Lower lobe of right lung (tissue), 2 donors: ENCODE data around the gene MACROD2. TPM values are rescaled to one million over a fixed set of nuclear protein-coding genes. Genes with fewer than 3 reads are reported as not detected.

Experiments
- ATAC-seq, 2 donors: fragments of 200-7000 bp; cut with Tn5 transposase; one replicate each; pipeline ENCODE4 v1.9.1; 2020 to 2022; ENCODE audit warnings: mild to moderate bottlenecking in 2 of 2, moderate library complexity in 2 of 2
- DNase-seq: peaks from one replicate; pipeline ENCODE4 v3.0.0-alpha.2; 2020
- H3K27ac ChIP-seq: fragments of 200-600 bp; one replicate; pipeline ENCODE4 v1.8.0; 2022
- H3K27me3 ChIP-seq: fragments of 200-600 bp; one replicate; pipeline ENCODE4 v1.8.0; 2022; ENCODE audit warnings: low read depth
- H3K36me3 ChIP-seq: fragments of 200-600 bp; one replicate; pipeline ENCODE4 v1.8.0; 2022; ENCODE audit warnings: mild to moderate bottlenecking
- H3K4me1 ChIP-seq: fragments of 200-600 bp; one replicate; pipeline ENCODE4 v1.8.0; 2022
- H3K4me3 ChIP-seq: fragments of 200-600 bp; one replicate; pipeline ENCODE4 v1.8.0; 2022; ENCODE audit warnings: mild to moderate bottlenecking
- H3K9me3 ChIP-seq: fragments of 200-600 bp; one replicate; pipeline ENCODE4 v1.8.0; 2022
- CTCF ChIP-seq: fragments of 200-600 bp; IDR thresholded peaks from one replicate; pipeline ENCODE4 v1.8.0; 2022; ENCODE audit warnings: antibody characterized with exemption, mild to moderate bottlenecking
- intact Hi-C: fragments of 100-400 bp; cut with DNase I; formaldehyde crosslinking; loops from one replicate; pipeline ENCODE4 v1.11.0; 2022
- total RNA-seq: library from RNA; stranded (reverse); fragmentation: NEBNext Ultra II Directional; extraction: Animal tissue kit (Norgen Biotek cat#: 25700); gene quantifications from one replicate; pipeline ENCODE4 v1.2.1, GENCODE V29; 2021
- donor health status: DM: no; HTN: yes; CAD: no; lungs with severe emphysema.

The MACROD2 gene
- total RNA-seq, 1 donor from 2014 or later = 73.0 TPM

- intact Hi-C loops = no loop called here
- no peak for TF ChIP-seq CTCF
- DNase-seq (no peak), ATAC-seq (no peak)
- H3K4me1 ChIP-seq = no peaks in the 10 kb centered on the region
- H3K36me3 ChIP-seq = no peaks in the 10 kb centered on the region
- no peaks in the 10 kb centered on the region for H3K27me3 ChIP-seq
- H3K4me3 ChIP-seq = no peak overlapping the region
- no peaks in the 10 kb centered on the region for H3K9me3 ChIP-seq
- H3K27ac ChIP-seq = no peak overlapping the region
Observed at GRCh38 chr20:15857173-15857784, 1862.0 kb downstream of the MACROD2 start.

GRCh38 chr20:15859061-15859460 is 1863.7 kb downstream of the MACROD2 start:
- no peak for DNase-seq
- H3K27ac ChIP-seq = no peak overlapping the region
- no peaks in the 10 kb centered on the region for H3K4me1 ChIP-seq
- H3K36me3 ChIP-seq = no peaks in the 10 kb centered on the region
- no peak overlapping the region for H3K4me3 ChIP-seq
- intact Hi-C loops = no loop called here
- no peak for ATAC-seq
- H3K27me3 ChIP-seq = no peaks in the 10 kb centered on the region
- no peak for TF ChIP-seq CTCF
- no peaks in the 10 kb centered on the region for H3K9me3 ChIP-seq

- intact Hi-C loops = no loop called here
- no peaks in the 10 kb centered on the region for H3K9me3 ChIP-seq
- no peaks in the 10 kb centered on the region for H3K4me1 ChIP-seq
- no peak overlapping the region for H3K27ac ChIP-seq
- H3K4me3 ChIP-seq = no peak overlapping the region
- DNase-seq (no peak), ATAC-seq (peak in 1 of 2 donors; percentile 59)
- no peaks in the 10 kb centered on the region for H3K36me3 ChIP-seq
- H3K27me3 ChIP-seq = no peaks in the 10 kb centered on the region
- no peak for TF ChIP-seq CTCF
Observed at GRCh38 chr20:15860850-15861249, 1865.5 kb downstream of the MACROD2 start.

- no peaks in the 10 kb centered on the region for H3K36me3 ChIP-seq
- H3K9me3 ChIP-seq = no peaks in the 10 kb centered on the region
- H3K27ac ChIP-seq = no peak overlapping the region
- no peak for ATAC-seq
- no peaks in the 10 kb centered on the region for H3K4me1 ChIP-seq
- no peaks in the 10 kb centered on the region for H3K27me3 ChIP-seq
- intact Hi-C loops = no loop called here
- DNase-seq = no peak
- TF ChIP-seq CTCF = no peak
- H3K4me3 ChIP-seq = no peak overlapping the region
Observed at GRCh38 chr20:15862178-15862577, 1866.9 kb downstream of the MACROD2 start.

GRCh38 chr20:15863735-15864134 is 1868.4 kb downstream of the MACROD2 start:
- Histone ChIP-seq H3K9me3 (no peaks in the 10 kb centered on the region), H3K27ac (no peak overlapping the region), H3K4me3 (no peak overlapping the region), H3K27me3 (no peaks in the 10 kb centered on the region), H3K4me1 (no peaks in the 10 kb centered on the region), H3K36me3 (no peaks in the 10 kb centered on the region)
- ATAC-seq (no peak), DNase-seq (no peak)
- no peak for TF ChIP-seq CTCF
- intact Hi-C loops = no loop called here
